Stimulated activated naive CD8-positive, alpha-beta T cell treated with anti-CD3 and anti-CD28 coated beads, Interleukin-15, amount 100 ng/mL, for 72 hours (primary cell): ENCODE measurements around the gene SCAMP3.
"Not testable (repeated sequence)": the region's sequence is repeated elsewhere in the genome, so short reads cannot be mapped to it uniquely, and the experiment has no call there.

Source experiments
- ATAC-seq: fragments of 150-1000 bp; cut with Tn5 transposase; 2 replicates; pipeline ENCODE4 v1.10.0; 2021; ENCODE audit warnings: mild to moderate bottlenecking, moderate library complexity
- DNase-seq, 2 donors: peaks; one replicate each; pipeline ENCODE4 v3.0.0; 2021 to 2022
- H3K27ac Mint-ChIP-seq, 2 donors: one replicate each; pipeline ENCODE4 v1.8.0; 2022; ENCODE audit warnings: mild to moderate bottlenecking in 2 of 2, mixed read lengths in 2 of 2, moderate library complexity in 2 of 2
- H3K27me3 Mint-ChIP-seq: one replicate; pipeline ENCODE4 v1.8.0; 2022; ENCODE audit warnings: mixed read lengths
- H3K4me1 Mint-ChIP-seq: one replicate; pipeline ENCODE4 v1.8.0; 2022; ENCODE audit warnings: mild to moderate bottlenecking, mixed read lengths
- H3K4me3 Mint-ChIP-seq, 2 donors: one replicate each; pipeline ENCODE4 v1.8.0; 2022; ENCODE audit warnings: mild to moderate bottlenecking in 2 of 2, mixed read lengths in 2 of 2, moderate library complexity in 1 of 2
- H3K9me3 Mint-ChIP-seq, 2 donors: one replicate each; pipeline ENCODE4 v1.8.0; 2022; ENCODE audit warnings: mixed read lengths in 2 of 2

Gene SCAMP3

DNA sequence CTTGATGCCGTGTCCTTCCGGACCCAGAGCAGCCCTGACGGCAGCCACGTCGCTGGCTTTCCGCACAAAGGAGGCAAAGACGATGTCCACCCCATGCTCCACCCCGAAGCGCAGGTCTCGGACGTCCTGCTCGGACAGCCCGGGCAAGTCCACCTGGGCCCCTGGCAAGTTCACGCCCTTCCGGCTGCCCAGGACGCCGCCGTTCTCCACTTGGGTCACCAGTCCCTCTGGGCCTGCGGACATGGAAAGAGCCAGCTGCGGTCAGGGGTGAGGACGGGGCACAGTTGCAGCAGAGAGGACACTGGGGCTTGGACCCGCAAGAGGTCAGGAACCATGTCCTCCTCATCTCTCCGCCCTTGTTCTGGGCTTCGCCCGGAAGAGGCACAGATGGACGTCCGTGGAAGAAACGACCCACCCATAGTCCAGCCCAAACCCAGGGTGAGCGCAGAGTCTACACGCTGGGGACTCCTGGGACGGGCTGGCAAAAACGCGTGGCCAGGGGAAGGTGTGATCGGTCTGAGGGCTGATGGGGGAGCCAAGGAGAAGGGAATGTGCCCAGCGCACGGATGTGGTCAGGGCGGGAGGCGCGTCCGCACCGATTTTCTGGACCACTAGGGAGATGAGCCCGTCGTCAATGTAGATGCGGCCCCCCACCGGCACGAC lies 32.5 kb upstream of the SCAMP3 start:
- H3K4me1 Mint-ChIP-seq = peaks cover 8% of the 10 kb centered on the region
- peak; percentile 7 for ATAC-seq
- DNase-seq = no peak
- H3K27ac Mint-ChIP-seq = peak overlapping the region in 1 of 2 donors; percentile 74
- H3K9me3 Mint-ChIP-seq = no peaks in the 10 kb centered on the region
- peak overlapping the region in 1 of 2 donors; percentile 38 for H3K4me3 Mint-ChIP-seq
- H3K27me3 Mint-ChIP-seq = peaks cover 67% of the 10 kb centered on the region

DNA sequence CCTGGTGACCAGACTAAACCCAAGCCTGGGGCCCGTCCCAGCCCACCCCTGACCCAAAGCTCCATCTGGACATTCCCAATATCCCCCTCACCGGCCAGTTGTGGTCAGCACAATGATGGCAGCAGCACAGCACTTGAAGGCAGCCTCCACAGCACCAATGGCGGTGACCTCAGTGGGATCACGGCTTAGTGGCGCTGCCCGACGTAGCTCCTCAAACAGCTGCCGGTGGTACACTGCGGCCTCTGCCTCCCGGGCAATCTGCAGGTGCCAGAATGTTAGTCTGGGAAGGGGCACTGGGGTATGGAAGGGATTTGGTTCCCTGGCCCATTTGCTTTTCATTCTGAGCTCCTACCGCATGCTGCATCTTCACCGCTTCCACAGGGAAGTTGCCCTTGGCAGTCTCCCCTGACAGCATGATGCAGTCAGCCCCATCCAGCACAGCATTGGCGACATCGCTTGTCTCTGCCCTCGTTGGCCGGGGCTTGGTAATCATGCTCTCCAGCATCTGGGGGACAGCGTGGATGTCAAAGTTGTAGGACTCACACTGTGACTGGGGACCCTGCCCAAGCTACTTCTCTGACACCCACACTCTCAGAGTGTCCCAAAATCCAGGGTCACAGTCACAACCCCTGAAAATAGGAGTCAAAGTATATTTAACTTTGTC lies 31.1 kb upstream of the SCAMP3 start:
- no peak overlapping the region for H3K27ac Mint-ChIP-seq
- H3K9me3 Mint-ChIP-seq = no peaks in the 10 kb centered on the region
- DNase-seq (no peak), ATAC-seq (no peak)
- H3K4me3 Mint-ChIP-seq = no peak overlapping the region
- H3K27me3 Mint-ChIP-seq = peaks cover 67% of the 10 kb centered on the region
- H3K4me1 Mint-ChIP-seq = peaks cover 8% of the 10 kb centered on the region

DNA sequence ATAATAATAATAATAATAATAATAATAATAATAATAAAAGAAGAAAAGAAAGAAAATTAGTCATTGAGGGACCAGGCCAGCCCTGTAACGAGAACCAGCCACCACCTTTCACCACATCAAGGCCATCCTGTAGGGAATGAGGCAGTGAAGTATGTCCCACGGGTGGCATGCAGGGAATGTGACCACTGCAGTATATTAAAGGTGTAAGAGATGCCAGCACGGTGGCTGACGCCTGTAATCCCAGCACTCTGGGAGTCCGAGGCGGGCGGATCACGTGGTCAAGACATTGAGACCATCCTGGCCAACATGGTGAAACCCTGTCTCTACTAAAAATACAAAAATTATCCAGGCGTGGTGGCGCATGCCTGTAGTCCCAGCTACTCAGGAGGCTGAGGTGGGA lies 28.8 kb upstream of the SCAMP3 start:
- H3K4me1 Mint-ChIP-seq, H3K27ac Mint-ChIP-seq, ATAC-seq, H3K4me3 Mint-ChIP-seq, DNase-seq, H3K9me3 Mint-ChIP-seq: not testable (repeated sequence)
- H3K27me3 Mint-ChIP-seq = peaks cover 49% of the 10 kb centered on the region

DNA sequence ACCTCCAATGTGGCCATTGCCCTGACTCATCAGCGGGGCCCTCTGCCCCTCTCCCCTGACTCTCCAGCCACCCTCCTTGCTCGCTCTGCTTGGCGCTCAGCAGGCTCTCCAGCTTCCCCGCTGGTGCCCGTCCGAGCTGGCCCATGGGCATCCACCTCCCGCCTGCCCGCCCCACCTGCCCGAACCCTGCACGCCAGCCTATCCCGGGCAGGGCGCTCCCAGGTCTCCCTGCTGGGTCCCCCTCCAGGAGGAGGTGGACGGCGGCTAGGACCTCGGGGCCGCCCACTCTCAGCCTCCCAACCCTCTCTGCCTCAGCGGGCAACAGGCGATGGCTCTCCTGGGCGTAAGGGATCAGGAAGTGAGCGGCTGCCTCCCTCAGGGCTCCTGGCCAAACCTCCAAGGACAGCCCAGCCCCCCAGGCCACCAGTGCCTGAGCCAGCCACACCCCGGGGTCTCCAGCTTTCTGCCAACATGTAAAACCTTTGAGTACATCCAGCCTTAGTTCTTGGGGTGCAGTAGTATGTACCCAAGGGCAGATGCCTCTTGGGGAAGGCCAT lies 25.9 kb upstream of the SCAMP3 start:
- H3K9me3 Mint-ChIP-seq = no peaks in the 10 kb centered on the region
- peaks cover 20% of the 10 kb centered on the region for H3K27me3 Mint-ChIP-seq
- ATAC-seq = peak; percentile 33

DNA sequence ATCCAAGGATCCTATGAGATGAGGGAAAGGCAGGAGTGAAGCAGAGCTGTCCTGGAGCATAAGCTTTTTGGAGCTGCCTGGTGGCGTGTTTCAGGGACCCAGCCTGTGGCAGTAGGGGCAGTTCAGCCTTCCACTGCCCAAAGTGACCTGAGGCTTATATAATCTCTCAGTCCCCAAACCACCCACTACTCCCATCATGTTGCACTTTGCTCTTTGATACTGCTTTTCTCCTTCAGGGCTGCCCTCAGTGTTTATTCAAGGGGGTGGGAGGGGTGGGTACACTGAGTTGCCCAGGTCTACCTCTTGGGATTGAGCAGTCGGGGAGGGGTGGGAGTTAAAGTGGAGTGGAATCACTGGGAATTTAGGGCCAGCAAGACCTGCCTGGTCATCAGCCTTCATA lies 24.4 kb upstream of the SCAMP3 start:
- no peak for DNase-seq
- Mint-ChIP-seq H3K4me1 (no peaks in the 10 kb centered on the region), H3K27ac (no peak overlapping the region), H3K4me3 (no peak overlapping the region), H3K27me3 (peaks cover 11% of the 10 kb centered on the region), H3K9me3 (no peaks in the 10 kb centered on the region)
- no peak for ATAC-seq

More for the DNA sequence above, 25.9 kb upstream of the SCAMP3 start:
- Mint-ChIP-seq H3K4me1 (no peaks in the 10 kb centered on the region), H3K27ac (no peak overlapping the region), H3K4me3 (no peak overlapping the region)
- DNase-seq = no peak

DNA sequence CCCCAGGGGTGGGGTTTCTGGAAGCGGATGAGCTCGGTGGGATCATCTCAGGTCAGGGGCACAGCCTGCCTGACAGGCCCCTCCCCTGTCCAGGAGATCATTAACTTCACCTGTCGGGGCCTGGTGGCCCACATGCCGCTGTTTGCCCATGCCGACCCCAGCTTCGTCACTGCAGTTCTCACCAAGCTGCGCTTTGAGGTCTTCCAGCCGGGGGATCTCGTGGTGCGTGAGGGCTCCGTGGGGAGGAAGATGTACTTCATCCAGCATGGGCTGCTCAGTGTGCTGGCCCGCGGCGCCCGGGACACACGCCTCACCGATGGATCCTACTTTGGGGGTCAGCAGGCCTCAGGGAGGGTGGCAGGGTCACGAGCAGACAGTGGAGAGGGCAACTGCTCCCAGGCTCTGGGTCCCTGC lies 23.5 kb upstream of the SCAMP3 start:
- Mint-ChIP-seq H3K4me1 (no peaks in the 10 kb centered on the region), H3K4me3 (no peak overlapping the region), H3K27ac (no peak overlapping the region), H3K9me3 (no peaks in the 10 kb centered on the region), H3K27me3 (peaks cover 8% of the 10 kb centered on the region)
- DNase-seq (no peak), ATAC-seq (no peak)

DNA sequence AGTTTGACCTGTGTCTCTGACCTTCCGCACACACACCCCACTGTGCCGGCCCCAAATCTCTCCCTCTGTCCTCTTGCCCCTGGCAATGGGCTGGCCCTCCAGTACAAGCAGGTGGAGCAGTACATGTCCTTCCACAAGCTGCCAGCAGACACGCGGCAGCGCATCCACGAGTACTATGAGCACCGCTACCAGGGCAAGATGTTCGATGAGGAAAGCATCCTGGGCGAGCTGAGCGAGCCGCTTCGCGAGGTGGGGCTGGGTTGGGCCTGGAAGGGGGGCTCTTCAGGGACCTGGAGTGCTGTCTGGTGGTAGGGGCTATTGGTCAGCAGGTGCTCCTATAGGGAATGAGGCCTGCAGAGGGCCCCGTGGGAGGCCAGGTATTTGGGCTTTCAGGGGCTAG lies 22.9 kb upstream of the SCAMP3 start:
- ATAC-seq (no peak), DNase-seq (no peak)
- H3K27ac Mint-ChIP-seq = no peak overlapping the region
- no peaks in the 10 kb centered on the region for H3K4me1 Mint-ChIP-seq
- no peak overlapping the region for H3K4me3 Mint-ChIP-seq
- H3K27me3 Mint-ChIP-seq = peaks cover 3% of the 10 kb centered on the region
- H3K9me3 Mint-ChIP-seq = no peaks in the 10 kb centered on the region

DNA sequence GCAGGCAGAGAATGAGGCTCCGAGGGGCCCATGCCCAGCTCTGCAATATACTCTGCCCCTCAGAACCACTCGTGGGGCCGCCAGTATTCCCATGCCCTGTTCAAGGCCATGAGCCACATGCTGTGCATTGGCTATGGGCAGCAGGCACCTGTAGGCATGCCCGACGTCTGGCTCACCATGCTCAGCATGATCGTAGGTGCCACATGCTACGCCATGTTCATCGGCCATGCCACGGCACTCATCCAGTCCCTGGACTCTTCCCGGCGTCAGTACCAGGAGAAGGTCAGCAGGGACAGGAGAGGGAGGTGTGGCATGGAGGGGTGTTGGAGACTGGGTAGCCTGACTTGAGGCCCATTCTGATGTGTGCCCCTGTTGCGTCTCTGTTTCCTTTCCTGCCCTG lies 22.3 kb upstream of the SCAMP3 start:
- Mint-ChIP-seq H3K27ac (no peak overlapping the region), H3K9me3 (no peaks in the 10 kb centered on the region), H3K4me3 (no peak overlapping the region), H3K27me3 (no peaks in the 10 kb centered on the region), H3K4me1 (no peaks in the 10 kb centered on the region)
- no peak for DNase-seq
- no peak for ATAC-seq

DNA sequence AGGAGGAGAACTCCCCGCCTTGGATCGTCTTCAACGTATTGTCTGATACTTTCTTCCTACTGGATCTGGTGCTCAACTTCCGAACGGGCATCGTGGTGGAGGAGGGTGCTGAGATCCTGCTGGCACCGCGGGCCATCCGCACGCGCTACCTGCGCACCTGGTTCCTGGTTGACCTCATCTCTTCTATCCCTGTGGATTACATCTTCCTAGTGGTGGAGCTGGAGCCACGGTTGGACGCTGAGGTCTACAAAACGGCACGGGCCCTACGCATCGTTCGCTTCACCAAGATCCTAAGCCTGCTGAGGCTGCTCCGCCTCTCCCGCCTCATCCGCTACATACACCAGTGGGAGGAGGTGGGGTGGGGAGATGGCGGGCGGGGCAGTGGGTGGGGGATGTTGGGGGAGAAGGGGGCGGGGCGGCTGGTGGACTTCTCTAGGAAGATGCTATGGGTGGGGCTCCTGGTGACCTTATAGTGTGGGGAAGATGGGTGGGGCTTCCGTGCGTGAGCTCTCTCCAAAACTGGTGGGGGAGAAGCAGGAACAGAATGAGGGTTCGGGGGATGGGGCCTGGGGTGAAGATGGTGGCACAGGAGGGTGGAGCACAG lies 20.4 kb upstream of the SCAMP3 start:
- Mint-ChIP-seq H3K4me3 (no peak overlapping the region), H3K27me3 (no peaks in the 10 kb centered on the region), H3K4me1 (peaks cover 10% of the 10 kb centered on the region), H3K27ac (no peak overlapping the region), H3K9me3 (no peaks in the 10 kb centered on the region)
- ATAC-seq (no peak), DNase-seq (no peak)

DNA sequence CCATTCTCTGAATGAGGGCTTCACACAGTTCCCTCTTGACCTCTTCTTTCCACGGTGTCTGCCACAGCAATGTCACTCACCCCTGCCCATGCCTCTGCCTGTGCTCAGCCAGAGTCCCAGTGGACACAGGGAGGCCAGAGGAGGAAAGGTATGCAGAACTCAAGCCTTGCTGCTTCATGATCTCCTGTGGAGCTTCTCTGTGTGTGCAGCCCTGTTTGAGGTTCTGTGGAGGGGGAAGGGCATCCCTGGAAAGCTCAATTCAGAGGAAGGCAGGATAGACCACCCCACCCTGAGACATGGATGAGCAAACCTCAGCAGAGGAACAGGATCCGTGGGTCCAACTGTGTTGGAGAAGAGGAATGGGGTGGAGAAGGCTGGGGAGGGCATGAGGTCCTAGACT lies 17.1 kb upstream of the SCAMP3 start:
- no peak overlapping the region for H3K27ac Mint-ChIP-seq
- DNase-seq (no peak), ATAC-seq (no peak)
- H3K4me3 Mint-ChIP-seq = no peak overlapping the region
- peaks cover 29% of the 10 kb centered on the region for H3K4me1 Mint-ChIP-seq
- no peaks in the 10 kb centered on the region for H3K27me3 Mint-ChIP-seq
- H3K9me3 Mint-ChIP-seq = no peaks in the 10 kb centered on the region

DNA sequence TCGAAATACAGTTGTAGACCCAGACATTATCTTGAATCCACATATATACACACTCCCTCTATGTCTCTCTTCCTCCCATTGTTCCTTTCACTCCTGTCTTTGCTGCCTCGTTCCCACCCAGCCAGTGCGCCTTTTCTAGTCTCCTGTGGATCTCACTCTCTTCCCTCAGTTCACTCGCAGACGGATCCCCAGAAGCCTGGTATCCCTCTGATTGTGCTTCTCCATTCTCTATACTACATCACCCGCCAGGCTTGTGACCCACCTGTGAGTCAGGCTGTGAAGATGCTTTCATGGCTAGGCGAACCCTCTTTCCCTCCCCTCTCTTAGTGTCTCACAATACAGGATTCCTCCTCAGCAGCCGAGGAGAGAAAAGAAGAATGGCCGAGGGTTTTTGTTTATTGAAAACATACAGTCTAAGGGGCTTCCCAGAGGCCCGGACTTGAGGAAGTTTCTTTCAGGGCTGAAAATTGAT lies 16.6 kb upstream of the SCAMP3 start:
- peaks cover 32% of the 10 kb centered on the region for H3K4me1 Mint-ChIP-seq
- no peak for ATAC-seq
- no peak overlapping the region for H3K27ac Mint-ChIP-seq
- no peaks in the 10 kb centered on the region for H3K27me3 Mint-ChIP-seq
- no peaks in the 10 kb centered on the region for H3K9me3 Mint-ChIP-seq
- peak overlapping the region in 1 of 2 donors; percentile 7 for H3K4me3 Mint-ChIP-seq
- DNase-seq = no peak

DNA sequence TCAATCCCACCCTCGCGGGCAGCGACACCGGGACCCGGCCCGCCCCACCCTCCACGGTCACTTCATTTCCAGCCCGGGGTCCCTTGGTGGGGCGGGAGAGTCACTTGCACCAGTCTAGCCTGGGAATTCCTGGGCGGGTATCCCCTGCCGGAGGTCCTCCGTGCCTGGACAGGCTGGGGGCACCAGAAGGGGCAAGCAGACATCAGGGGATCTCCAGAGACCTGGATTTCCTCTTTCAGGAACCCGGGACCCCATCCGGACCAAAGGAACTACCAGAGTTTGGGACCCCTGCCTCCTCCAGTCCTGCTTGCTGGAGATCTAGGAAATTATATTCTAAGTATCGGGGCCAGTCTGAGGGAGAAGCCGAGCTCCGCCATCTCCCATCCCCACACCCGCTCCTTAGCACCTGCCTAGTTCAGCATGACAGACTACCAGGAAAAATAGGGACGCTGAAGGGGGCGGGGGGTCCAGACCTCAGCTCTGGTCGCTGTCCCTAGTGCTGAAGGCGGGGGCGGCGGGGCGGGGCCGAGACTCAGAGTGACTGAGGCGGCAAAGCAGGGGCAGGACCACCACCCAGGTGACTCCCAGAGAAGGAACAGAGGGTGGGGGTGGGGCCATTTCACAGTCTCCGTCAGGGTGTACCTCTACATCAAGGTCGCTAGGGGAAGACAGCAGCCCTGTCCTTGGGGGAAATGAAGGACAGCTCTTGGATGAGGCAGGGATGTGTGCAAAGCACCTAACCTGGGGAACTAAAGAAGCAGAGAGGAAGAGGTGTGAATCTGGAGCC lies 15.9 kb upstream of the SCAMP3 start:
- H3K4me1 Mint-ChIP-seq = peaks cover 36% of the 10 kb centered on the region
- H3K4me3 Mint-ChIP-seq = peak overlapping the region; percentile 81 to 88
- ATAC-seq (peak; percentile 42), DNase-seq (peak; percentile 63 to 64)
- H3K27me3 Mint-ChIP-seq = no peaks in the 10 kb centered on the region
- no peak overlapping the region for H3K27ac Mint-ChIP-seq
- H3K9me3 Mint-ChIP-seq = no peaks in the 10 kb centered on the region

DNA sequence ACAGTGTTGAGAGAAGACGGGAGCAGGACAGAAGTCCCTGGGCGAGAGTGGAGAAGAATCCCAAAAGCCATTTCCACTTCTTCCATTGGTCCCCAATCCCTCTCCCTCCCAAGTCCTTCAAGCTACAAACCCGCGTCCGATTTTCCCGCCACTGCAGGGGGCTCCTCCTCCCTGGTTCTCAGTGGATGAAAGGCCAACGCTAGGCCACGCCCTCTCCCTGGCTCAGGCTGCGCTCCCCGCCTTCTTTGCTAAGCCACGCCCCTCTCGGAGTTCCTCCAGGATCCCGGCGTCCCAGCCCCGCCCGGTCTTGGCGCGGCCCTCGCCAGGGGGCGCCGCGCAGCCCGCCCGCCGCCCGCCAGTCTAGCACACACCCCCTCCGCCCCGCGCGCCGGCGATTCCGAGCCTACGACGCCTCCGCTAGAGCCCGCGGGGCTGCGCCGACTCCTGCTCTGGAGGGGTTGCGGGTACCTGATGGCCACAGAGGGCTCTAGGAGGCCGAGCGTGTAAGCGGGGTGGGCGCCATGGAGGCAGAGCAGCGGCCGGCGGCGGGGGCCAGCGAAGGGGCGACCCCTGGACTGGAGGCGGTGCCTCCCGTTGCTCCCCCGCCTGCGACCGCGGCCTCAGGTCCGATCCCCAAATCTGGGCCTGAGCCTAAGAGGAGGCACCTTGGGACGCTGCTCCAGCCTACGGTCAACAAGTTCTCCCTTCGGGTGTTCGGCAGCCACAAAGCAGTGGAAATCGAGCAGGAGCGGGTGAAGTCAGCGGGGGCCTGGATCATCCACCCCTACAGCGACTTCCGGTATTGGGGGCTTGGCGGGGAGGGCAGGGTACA lies 15.1 kb upstream of the SCAMP3 start, which contains the start of gene HCN3:
Gene HCN3, plus strand, starts transcription at position 394 of the 832 bp plus-strand sequence. Its CDS starts 128 bp downstream, at position 522.
- Mint-ChIP-seq H3K9me3 (no peaks in the 10 kb centered on the region), H3K4me1 (peaks cover 42% of the 10 kb centered on the region), H3K4me3 (peak within 1 kb of the TSS; percentile 81 to 88), H3K27me3 (no peaks in the 10 kb centered on the region), H3K27ac (peak within 1 kb of the TSS in 1 of 2 donors; percentile 58)
- ATAC-seq (peak; percentile 68), DNase-seq (peak; percentile 89 to 92)

DNA sequence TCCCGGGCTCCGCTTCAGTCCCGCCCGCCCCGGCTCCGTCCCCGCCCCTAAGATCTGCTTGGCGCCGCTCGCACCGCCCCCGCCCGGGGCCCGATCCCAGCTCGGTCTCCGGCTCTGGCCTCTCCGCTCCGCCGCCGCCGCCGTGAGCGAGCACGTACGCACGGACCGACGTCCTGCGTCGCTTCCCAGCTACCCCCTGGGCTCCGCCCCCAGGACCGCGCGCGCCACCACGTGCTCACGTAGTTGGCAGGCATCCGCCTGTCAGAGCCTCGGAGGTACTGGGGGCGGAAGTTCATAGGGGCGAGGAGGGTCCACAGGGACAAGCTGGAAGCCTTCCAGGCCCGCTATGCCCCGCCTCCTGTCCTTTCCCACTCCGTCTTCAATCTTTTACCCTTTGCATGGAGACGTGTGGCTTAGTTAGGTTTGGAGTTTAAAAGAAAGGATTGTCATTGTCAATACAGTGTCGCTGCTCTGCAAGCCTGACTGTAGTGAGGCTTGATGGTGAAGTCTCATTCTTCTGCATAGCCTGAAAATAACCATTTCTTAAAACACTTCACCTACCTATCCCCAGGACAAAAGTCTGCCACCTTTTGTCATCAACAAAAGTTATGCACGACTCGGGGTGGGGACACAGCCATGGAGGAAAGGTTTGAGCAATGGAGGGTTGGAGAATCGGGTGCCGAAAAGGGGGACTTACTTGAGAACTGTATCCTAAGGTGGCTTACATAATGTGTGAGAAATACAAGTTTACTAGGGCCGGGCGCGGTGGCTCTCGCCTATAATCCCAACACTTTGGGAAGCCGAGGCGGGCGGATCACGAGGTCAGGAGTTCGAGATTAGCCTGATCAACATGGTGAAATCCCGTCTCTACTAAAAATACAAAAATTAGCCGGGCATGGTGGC lies 11.4 kb upstream of the SCAMP3 start, which contains the start of gene CLK2:
Gene CLK2, minus strand, starts transcription at position 162 of the 903 bp plus-strand sequence. CDS start 2,527 bp downstream, outside the sequence.
- ATAC-seq = peak; percentile 94
- H3K27ac Mint-ChIP-seq = peak within 1 kb of the TSS; percentile 90
- peaks cover 56% of the 10 kb centered on the region for H3K4me1 Mint-ChIP-seq
- H3K9me3 Mint-ChIP-seq = no peaks in the 10 kb centered on the region
- peak; percentile 94 to 96 for DNase-seq
- peak within 1 kb of the TSS; percentile 86 to 92 for H3K4me3 Mint-ChIP-seq
- no peaks in the 10 kb centered on the region for H3K27me3 Mint-ChIP-seq
